Glomerular visceral epithelial cell (primary cell): ENCODE measurements around the gene CYP2W1.
"Not testable (repeated sequence)": the region's sequence is repeated elsewhere in the genome, so short reads cannot be mapped to it uniquely, and the experiment has no call there.

Source experiments
- DNase-seq: peaks from one replicate; pipeline ENCODE4 v3.0.0-alpha.2; 2016; ENCODE audit errors: extremely low spot score

CYP2W1 gene

GRCh38 chr7:951881-952547 lies 31.0 kb upstream of the CYP2W1 start:
- DNase-seq, result no peak

- no peak for DNase-seq
Measured at GRCh38 chr7:952548-953441, 30.2 kb upstream of the CYP2W1 start.

- DNase-seq, result no peak
Measured at GRCh38 chr7:953547-954327, 29.2 kb upstream of the CYP2W1 start.

GRCh38 chr7:954330-955238 lies 28.4 kb upstream of the CYP2W1 start, which contains the start of gene ADAP1:
Gene ADAP1 (minus strand): TSS chr7:954680. CDS start chr7:954477, 203 bp downstream.
- DNase-seq, result no peak

GRCh38 chr7:956031-956430 lies 26.9 kb upstream of the CYP2W1 start:
- DNase-seq, result no peak

GRCh38 chr7:957418-958220 lies 25.4 kb upstream of the CYP2W1 start:
- DNase-seq, result no peak

- DNase-seq, result no peak
Measured at GRCh38 chr7:958221-959200, 24.5 kb upstream of the CYP2W1 start.

GRCh38 chr7:959271-959670 lies 23.7 kb upstream of the CYP2W1 start:
- no peak for DNase-seq

- not testable (repeated sequence) for DNase-seq
Measured at GRCh38 chr7:959740-960139, 23.2 kb upstream of the CYP2W1 start.

- no peak for DNase-seq
Measured at GRCh38 chr7:960269-960871, 22.6 kb upstream of the CYP2W1 start.

- not testable (repeated sequence) for DNase-seq
Measured at GRCh38 chr7:960972-961371, 22.0 kb upstream of the CYP2W1 start.

- no peak for DNase-seq
Measured at GRCh38 chr7:961546-962400, 21.2 kb upstream of the CYP2W1 start.

- DNase-seq, result no peak
Measured at GRCh38 chr7:962401-963081, 20.4 kb upstream of the CYP2W1 start.

GRCh38 chr7:963236-964078 lies 19.5 kb upstream of the CYP2W1 start:
- no peak for DNase-seq

- DNase-seq, result no peak
Measured at GRCh38 chr7:964401-965231, 18.4 kb upstream of the CYP2W1 start.
